Osteocyte (in vitro differentiated cells): ENCODE data around the gene DTX1. TPM values are rescaled to one million over a fixed set of nuclear protein-coding genes. Genes with fewer than 3 reads are reported as not detected.

Experiments used
- DNase-seq: peaks from one replicate; pipeline ENCODE4 v3.0.0; 2021; ENCODE audit warnings: mixed read lengths; ENCODE audit not compliant: unreplicated experiment; ENCODE audit errors: extremely low spot score
- H3K27ac Mint-ChIP-seq: one replicate; pipeline ENCODE4 v1.8.0; 2021; ENCODE audit warnings: mild to moderate bottlenecking, mixed read lengths; ENCODE audit not compliant: unreplicated experiment
- H3K27me3 Mint-ChIP-seq: one replicate; pipeline ENCODE4 v1.8.0; 2021; ENCODE audit warnings: mixed read lengths; ENCODE audit not compliant: unreplicated experiment
- H3K36me3 Mint-ChIP-seq: one replicate; pipeline ENCODE4 v1.8.0; 2021; ENCODE audit warnings: mixed read lengths; ENCODE audit not compliant: unreplicated experiment
- H3K4me1 Mint-ChIP-seq: one replicate; pipeline ENCODE4 v1.8.0; 2021; ENCODE audit warnings: mixed read lengths; ENCODE audit not compliant: unreplicated experiment
- H3K4me3 Mint-ChIP-seq: one replicate; pipeline ENCODE4 v1.8.0; 2021; ENCODE audit warnings: mild to moderate bottlenecking, moderate library complexity, mixed read lengths; ENCODE audit not compliant: unreplicated experiment
- H3K9me3 Mint-ChIP-seq: one replicate; pipeline ENCODE4 v1.8.0; 2021; ENCODE audit warnings: mixed read lengths; ENCODE audit not compliant: unreplicated experiment
- CTCF ChIP-seq: fragments of 200-600 bp; sonication (generic); IDR thresholded peaks from 2 replicates; pipeline ENCODE4 v1.5.0; 2021; ENCODE audit warnings: antibody characterized with exemption, mild to moderate bottlenecking, moderate library complexity
- total RNA-seq: library from RNA; stranded (reverse); gene quantifications from 2 replicates; pipeline ENCODE4 v1.2.1, GENCODE V29; 2021

The DTX1 gene
- total RNA-seq, 1 donor from 2014 or later, result not detected

GRCh38 chr12:113086249-113087164, 30.0 kb downstream of the DTX1 start:
- no peak for TF ChIP-seq CTCF
- no peak overlapping the region for H3K27ac Mint-ChIP-seq
- DNase-seq, result no peak
- H3K9me3 Mint-ChIP-seq, result no peaks in the 10 kb centered on the region
- peaks cover 3% of the 10 kb centered on the region for H3K4me1 Mint-ChIP-seq
- H3K36me3 Mint-ChIP-seq, result no peaks in the 10 kb centered on the region
- H3K27me3 Mint-ChIP-seq, result peaks cover 54% of the 10 kb centered on the region
- H3K4me3 Mint-ChIP-seq, result no peak overlapping the region

- no peak for DNase-seq
- Mint-ChIP-seq H3K4me1 (peaks cover 3% of the 10 kb centered on the region), H3K27me3 (peaks cover 59% of the 10 kb centered on the region), H3K36me3 (no peaks in the 10 kb centered on the region), H3K4me3 (no peak overlapping the region), H3K9me3 (no peaks in the 10 kb centered on the region), H3K27ac (no peak overlapping the region)
- TF ChIP-seq CTCF, result no peak
Observed at GRCh38 chr12:113087193-113087592, 30.7 kb downstream of the DTX1 start.

GRCh38 chr12:113088037-113088436, 31.5 kb downstream of the DTX1 start:
- no peaks in the 10 kb centered on the region for H3K9me3 Mint-ChIP-seq
- no peak for DNase-seq
- H3K4me3 Mint-ChIP-seq, result no peak overlapping the region
- H3K4me1 Mint-ChIP-seq, result peaks cover 3% of the 10 kb centered on the region
- no peaks in the 10 kb centered on the region for H3K36me3 Mint-ChIP-seq
- H3K27ac Mint-ChIP-seq, result no peak overlapping the region
- no peak for TF ChIP-seq CTCF
- peaks cover 62% of the 10 kb centered on the region for H3K27me3 Mint-ChIP-seq

DNA sequence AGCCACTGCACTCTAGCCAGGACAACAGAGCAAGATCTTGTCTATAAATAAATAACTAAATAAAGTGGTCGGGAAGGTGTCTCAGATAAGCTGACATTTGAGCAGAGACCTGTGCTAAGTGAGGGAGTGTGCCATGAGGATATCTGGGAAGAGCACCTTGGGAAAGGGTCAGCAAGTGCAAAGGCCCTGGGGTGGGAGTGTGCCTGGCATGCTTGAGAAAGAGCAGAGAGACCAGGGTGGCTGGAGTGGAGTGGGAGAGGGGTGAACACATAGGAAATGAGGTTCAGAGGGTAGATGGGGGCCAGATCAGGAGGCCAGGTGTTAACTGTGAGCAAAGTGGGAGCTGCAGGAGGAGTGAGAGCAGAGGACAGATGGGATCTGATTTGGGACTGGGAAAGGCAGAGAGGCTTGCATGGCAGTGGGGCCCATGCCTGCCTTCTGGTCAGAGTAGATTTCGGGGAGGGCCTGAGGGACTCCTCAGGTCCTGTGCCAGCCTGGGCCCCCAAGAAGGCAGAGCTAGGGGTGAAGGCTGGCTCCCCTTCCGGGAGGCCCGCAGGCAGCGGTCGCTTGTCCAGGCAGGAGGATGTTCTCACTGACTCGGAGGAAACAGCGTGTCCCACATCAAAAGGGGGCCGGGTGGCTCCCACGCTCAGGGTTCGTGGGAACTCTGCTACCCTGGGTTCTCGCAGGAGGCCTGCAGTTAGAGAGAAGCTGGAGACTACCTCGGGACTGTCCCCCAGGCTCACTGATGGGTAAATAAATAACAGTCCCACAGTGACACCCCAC, 32.6 kb downstream of the DTX1 start:
- DNase-seq, result no peak
- no peaks in the 10 kb centered on the region for H3K36me3 Mint-ChIP-seq
- peaks cover 3% of the 10 kb centered on the region for H3K4me1 Mint-ChIP-seq
- TF ChIP-seq CTCF, result no peak
- no peak overlapping the region for H3K4me3 Mint-ChIP-seq
- H3K9me3 Mint-ChIP-seq, result no peaks in the 10 kb centered on the region
- no peak overlapping the region for H3K27ac Mint-ChIP-seq
- H3K27me3 Mint-ChIP-seq, result peaks cover 60% of the 10 kb centered on the region

- H3K27me3 Mint-ChIP-seq, result peaks cover 57% of the 10 kb centered on the region
- no peaks in the 10 kb centered on the region for H3K9me3 Mint-ChIP-seq
- DNase-seq, result no peak
- no peak overlapping the region for H3K27ac Mint-ChIP-seq
- no peak overlapping the region for H3K4me3 Mint-ChIP-seq
- peaks cover 3% of the 10 kb centered on the region for H3K4me1 Mint-ChIP-seq
- no peak for TF ChIP-seq CTCF
- no peaks in the 10 kb centered on the region for H3K36me3 Mint-ChIP-seq
Observed at GRCh38 chr12:113089839-113090238, 33.3 kb downstream of the DTX1 start.
